HG03460 (cell line): Measurements from ENCODE around the gene GAST.
"Not testable (repeated sequence)": the region's sequence is repeated elsewhere in the genome, so short reads cannot be mapped to it uniquely, and the experiment has no call there.

Experiments
- ATAC-seq: cut with Tn5 transposase; IDR thresholded peaks from one replicate; pipeline ENCODE4 v1.9.1; 2021; ENCODE audit not compliant: unreplicated experiment

GAST gene, protein sequence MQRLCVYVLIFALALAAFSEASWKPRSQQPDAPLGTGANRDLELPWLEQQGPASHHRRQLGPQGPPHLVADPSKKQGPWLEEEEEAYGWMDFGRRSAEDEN

GRCh38 chr17:41711669-41712400 is at the start of gene GAST:
Gene GAST (plus strand): TSS chr17:41712331. CDS start chr17:41715437, 3,106 bp downstream.
- no peak for ATAC-seq

DNA sequence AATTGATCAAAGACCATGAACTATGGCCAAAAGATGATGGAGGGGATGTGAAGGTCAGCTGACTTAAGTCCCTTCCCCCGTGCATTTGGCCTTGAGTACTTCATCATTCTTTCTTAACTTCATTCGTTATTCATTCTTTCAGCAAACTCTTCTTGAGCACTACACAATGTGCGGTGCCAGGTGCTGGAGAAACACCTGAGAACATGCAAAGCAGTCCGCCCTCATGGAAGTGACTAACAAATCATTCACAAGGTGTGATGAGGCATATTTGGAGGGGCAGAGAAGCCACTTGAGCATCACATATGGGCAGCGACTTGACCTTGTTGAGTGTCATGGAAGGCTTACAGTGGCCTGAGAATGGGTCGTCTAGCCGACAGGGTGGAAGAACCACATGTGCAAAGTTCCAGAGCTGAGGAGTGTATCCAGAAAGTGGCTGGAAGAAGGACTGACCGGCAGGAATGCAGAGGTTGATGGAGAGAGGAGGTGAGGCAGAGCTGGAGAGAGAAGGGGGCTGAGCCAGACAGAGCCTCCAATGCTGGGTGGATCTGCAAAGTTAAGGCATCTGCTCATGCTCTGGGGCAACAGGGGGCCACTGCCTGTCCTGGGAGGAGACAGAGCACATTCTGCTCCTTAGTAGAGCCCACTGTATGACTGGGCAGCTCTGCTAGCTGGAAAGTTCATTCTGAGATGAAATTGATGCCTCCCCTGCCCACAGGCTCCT is 48.5 kb upstream of the GAST start:
- no peak for ATAC-seq

DNA sequence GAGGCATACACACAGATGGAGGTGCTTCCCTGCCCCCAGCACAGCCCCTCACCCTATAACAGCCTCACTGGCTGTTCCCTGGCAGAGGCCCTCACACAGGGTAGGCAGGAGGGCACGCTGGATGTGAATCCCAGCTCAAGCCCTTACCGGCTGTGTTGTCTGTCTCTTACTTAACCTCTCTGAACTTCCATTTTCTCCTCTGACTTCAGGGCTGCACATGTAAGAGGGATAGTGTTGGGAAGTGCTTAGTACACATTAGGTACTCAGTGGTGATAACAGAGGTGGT is 48.0 kb upstream of the GAST start:
- no peak for ATAC-seq

DNA sequence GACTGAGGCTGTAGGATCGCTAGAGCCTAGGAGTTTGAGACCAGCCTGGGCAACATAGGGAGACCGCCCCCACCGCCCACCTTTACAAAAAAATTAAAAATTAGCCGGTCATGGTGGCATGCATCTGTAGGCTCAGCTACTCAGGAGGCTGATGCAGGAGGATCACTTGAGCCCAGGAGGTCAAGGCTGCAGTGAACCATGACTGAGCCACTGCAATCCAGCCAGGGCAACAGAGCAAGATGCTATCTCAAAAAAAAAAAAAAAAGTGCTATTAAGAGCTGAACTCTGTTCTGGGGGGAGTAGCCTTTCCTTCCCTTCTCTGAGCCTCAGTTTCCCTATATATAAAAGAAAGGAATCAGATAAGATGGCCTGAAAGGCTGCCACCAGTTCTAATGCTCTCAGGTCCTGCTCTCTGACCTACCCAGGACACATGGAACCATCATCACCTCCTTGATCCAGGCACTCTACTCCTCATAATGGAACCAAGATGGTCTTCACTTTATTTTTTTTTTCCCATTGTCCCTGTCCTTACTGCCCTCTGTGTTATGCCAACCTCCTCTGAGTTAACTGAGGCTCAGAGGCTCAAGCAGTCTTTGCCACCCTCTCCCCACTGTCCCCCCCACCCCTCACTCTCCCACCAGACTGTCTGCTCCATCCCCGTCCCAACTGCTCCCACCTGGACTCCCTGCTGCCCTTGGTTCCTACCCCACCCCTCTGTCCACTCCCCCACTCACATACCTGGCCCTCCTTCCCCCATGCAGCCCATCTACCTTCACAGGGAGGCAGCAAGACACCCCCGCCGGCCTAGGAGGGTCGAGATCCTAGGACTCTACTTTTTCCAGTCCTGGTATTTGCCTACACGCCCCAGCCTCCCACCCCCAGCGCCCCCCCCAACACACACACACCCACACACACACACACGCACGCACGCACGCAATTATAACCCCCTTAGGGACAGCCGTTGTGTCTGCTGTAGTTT is 47.3 kb upstream of the GAST start:
- no peak for ATAC-seq

GRCh38 chr17:41665566-41666236 is 46.4 kb upstream of the GAST start:
- ATAC-seq: peak; percentile 51

DNA sequence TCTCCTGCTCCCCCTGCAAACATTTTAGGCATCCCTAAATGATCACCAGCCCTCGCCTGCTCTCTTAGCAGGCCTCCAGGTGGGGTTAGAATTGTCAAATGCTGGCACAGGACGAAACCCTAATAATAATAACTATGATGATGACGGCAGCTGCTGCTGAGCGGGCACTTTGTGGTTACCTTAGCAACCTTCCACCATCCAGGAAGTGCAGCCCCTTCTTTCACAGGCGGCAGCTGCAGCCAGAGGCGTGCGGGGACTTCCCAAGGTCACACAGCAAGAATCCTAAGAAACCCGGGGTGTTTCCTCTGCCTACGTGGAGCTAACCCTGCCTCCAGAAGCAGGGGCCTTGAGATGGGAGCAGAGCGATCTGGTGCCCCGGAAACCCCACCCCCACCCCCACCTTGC is 45.9 kb upstream of the GAST start:
- peak; percentile 30 for ATAC-seq

DNA sequence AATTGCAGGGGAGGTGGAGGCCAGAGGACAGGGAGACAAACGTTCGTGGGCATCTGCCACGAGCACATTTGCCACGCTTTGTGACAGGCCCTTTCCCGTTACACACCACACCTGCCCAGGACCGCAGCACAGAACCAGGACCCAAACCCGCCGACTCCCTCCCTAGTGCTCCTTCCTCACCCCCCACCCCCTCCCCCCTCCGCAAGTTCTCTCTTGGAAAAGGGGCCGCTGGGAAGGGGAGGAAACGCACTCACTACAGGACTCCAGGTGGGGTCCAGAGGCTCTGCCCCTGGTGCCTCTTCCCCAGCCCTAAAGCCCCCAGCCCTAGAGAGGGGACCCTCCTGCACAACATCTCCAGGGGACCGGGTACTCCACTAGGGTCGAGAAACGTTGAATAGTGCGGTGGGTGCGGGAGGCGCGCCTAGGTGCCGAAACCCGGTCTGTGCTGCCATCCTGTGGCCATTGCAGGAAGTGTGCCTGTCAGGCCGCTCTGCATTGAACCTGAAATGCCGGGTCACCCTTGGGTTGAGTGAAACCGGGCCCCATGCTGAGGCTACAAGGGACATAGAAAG is 45.3 kb upstream of the GAST start:
- no peak for ATAC-seq

DNA sequence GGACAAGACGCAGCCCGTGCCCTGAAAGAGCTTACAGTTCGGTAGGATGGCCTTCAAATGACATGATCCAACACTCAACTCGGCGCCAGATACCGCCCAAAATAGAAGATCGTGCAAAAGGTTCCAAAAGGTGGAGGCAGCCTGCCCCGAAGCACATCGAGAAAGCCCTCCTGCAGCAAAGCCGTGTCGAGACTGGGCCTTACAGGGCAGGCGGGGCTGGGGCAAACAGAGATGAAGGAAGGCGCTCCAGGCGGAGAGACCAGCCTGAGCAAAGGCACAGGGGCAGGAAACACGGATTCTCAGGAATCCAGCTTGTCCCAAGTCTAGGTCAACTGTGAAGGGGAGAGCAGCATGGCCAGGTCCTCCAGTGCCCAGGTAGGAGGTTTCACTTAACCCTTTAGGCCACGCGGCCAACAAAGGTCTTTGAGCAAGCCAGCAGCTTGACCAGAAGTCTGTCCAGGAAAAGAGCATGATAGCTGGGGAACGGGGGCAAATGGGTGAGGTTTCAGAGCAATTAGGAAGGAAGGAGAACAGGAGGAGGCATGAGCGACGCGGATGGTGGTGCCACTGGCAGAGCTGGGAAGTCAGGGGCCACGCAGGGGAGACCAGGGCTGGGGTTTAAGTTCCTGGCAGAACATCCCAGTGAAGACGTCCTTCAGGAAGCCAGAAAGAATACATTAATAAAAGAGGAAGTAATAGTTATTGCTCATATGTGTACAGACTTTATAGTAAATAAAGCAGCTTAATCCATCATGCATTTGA is 44.7 kb upstream of the GAST start:
- ATAC-seq: no peak

GRCh38 chr17:41672153-41672552 is 40.0 kb upstream of the GAST start:
- ATAC-seq: no peak

DNA sequence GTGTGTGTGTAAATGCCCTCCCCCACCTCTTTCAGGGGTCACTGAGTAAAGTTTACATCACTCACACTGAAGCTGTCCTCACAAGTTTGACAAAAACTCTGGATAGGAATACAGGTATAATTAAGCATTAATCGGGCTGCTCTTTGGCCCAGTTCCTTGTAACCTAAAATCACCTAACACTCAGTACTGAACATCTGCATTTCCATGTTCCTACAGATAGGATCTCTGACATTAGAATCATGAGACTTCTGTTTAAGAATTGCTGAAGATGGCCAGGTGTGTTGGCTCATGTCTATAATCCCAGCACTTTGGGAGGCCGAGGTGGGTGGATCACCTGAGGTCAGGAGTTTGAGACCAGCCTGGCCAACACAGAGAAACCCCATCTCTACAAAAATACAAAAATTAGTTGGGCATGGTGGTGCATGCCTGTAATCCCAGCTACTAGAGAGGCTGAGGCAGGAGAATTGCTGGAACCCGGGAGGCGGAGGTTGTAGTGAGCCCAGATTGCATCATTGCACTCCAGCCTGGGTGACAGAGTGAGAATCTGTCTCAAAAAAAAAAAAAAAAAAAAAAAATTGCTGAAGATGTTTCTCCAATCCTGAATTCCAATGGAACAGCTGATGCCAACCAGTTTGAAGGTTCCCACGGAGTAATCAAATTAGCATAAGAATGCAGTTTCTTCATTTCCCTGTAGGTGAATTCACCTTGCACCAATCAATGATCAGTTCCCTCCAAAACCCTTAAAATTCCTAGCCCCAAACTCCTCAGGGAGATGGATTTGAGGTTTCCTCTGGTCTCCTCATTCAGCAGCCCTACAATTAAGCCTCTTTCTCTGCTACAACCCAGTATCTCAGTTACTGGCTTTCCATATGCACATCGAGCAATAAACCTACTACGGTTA is 36.7 kb upstream of the GAST start:
- ATAC-seq: not testable (repeated sequence)

GRCh38 chr17:41676058-41676419 is 36.1 kb upstream of the GAST start:
- ATAC-seq: no peak

DNA sequence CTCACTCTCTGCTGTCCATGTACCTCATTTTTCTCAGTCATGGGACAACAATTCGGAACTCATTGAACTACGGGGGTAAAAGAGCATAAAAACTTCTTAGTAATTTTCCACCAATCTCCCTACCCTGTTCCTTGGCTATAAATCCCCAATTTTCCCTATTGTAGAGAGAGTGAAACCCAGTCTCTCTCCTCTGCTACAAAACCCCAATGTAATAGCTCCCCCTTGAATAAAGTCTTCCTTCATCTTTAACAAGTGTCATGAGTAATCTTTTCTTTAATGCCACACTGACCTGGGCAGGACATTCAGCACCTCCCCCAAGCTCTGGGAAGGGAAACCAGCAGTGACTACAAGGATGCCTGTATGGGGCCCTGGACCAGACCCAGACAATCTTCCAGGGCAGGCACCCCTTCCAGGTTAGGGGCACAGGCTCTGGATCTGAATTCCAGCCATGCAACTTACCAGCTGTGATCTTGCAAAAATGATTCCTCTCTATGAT is 33.7 kb upstream of the GAST start:
- ATAC-seq: peak; percentile 21

GRCh38 chr17:41678907-41679739 is 33.0 kb upstream of the GAST start:
- ATAC-seq: peak; percentile 59

- no peak for ATAC-seq
Measured at GRCh38 chr17:41679740-41680425, 32.2 kb upstream of the GAST start.

GRCh38 chr17:41680426-41681040 is 31.6 kb upstream of the GAST start:
- no peak for ATAC-seq

DNA sequence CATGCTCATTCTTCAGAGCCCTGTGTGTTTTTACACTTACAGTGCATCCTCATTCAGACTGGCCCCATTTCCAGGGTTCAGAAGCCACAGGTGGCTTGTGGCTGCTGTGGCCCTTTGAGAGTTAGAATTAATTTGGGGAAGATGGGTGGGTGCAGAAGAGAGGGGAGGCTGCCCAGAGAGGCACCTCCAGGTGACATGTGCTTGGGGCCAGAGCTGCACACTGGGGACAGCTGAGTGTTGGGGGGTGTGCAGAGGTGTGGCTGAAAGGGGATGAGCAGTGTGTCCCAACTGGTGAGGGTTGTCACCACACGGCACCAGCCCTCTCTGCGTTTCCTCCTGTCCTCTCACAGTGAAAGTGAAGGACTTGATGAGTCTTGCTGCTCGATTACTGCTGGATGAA is 30.4 kb upstream of the GAST start:
- no peak for ATAC-seq

DNA sequence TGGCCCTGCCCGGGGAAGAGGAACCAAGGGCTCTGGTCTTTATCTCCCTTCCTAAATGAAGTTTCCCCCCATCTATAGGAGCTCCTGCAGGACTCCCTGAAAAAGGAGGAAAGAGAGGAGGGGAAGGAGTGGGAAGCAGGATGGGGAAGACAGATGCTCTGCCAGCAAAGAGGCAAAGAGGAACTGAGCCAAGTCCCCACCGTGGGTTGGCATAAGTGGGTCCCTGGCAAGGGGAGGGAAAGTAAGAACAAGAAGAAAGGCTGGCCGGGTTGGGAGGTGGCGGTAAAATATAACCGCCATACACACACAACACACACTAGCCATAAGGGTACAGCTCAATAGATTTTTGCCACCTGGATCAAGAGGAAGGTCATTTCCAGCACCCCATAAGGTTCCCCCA is 29.5 kb upstream of the GAST start:
- no peak for ATAC-seq
